GM18520 (cell line): ENCODE data around the gene RELT.

Experiments
- ATAC-seq: cut with Tn5 transposase; IDR thresholded peaks from one replicate; pipeline ENCODE4 v1.9.1; 2021; ENCODE audit not compliant: unreplicated experiment

RELT gene

GRCh38 chr11:73376160-73376802 is at the start of gene RELT:
Gene RELT, plus strand, starts transcription at chr11:73376399. Its CDS starts 12,738 bp downstream, at chr11:73389137.
- ATAC-seq = peak; percentile 67

GRCh38 chr11:73326929-73327811 is 49.0 kb upstream of the RELT start:
- ATAC-seq = peak; percentile 40

GRCh38 chr11:73327812-73328364 is 48.3 kb upstream of the RELT start:
- ATAC-seq = no peak

- ATAC-seq = no peak
These were observed 45.6 kb upstream of the RELT start for GRCh38 chr11:73330569-73331093.

GRCh38 chr11:73331138-73331916 is 44.9 kb upstream of the RELT start:
- no peak for ATAC-seq

- ATAC-seq = no peak
These were observed 43.0 kb upstream of the RELT start for GRCh38 chr11:73333173-73333572.

- no peak for ATAC-seq
These were observed 42.4 kb upstream of the RELT start for GRCh38 chr11:73333640-73334383.

- no peak for ATAC-seq
These were observed 41.6 kb upstream of the RELT start for GRCh38 chr11:73334384-73335203.

GRCh38 chr11:73335204-73335923 is 40.8 kb upstream of the RELT start:
- no peak for ATAC-seq

- no peak for ATAC-seq
These were observed 38.4 kb upstream of the RELT start for GRCh38 chr11:73337846-73338245.

GRCh38 chr11:73338279-73338678 is 37.9 kb upstream of the RELT start:
- ATAC-seq = no peak

- no peak for ATAC-seq
These were observed 36.0 kb upstream of the RELT start for GRCh38 chr11:73340164-73340563.

GRCh38 chr11:73342633-73343032 is 33.6 kb upstream of the RELT start:
- no peak for ATAC-seq

GRCh38 chr11:73343076-73343873 is 32.9 kb upstream of the RELT start:
- no peak for ATAC-seq

- no peak for ATAC-seq
These were observed 32.0 kb upstream of the RELT start for GRCh38 chr11:73344191-73344607.

GRCh38 chr11:73345481-73346160 is 30.6 kb upstream of the RELT start:
- ATAC-seq = no peak

GRCh38 chr11:73346186-73346935 is 29.8 kb upstream of the RELT start:
- no peak for ATAC-seq
